Measurements from ENCODE around the gene NAP1L4.
"Not testable (repeated sequence)": the region's sequence is repeated elsewhere in the genome, so short reads cannot be mapped to it uniquely, and the experiment has no call there.

NAP1L4 gene

GRCh38 chr11:2958251-2958650 is 33.9 kb downstream of the NAP1L4 start:
- DNase-seq (ENCODE audit: low spot score): no peak

DNA sequence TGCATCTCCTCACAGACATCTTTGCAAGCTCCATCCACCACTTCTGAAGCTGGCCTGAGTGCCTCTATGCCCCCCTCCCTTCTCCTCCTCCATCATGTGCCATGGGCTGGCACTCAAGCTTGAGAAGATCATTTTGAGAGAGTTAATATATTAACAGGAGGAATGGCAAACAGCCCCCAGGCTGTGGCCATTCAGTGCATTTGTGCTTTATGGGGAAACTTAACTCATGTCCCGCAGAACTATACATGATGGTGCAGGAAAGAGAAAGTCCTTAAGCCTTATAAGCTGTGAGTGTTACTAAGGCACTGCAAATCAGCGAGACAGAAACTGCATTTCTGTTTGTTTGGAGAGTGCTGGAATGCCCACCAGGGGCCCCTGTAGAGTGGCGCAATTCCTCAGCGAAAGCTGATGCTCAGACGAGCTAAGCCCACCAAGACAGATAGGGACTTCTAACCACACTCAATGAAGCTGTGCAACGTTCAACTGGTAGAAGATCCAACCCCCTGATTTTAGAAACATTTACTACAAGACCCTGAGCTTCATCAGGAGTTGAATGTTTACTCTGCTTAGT is 36.1 kb downstream of the NAP1L4 start:
- DNase-seq (ENCODE audit: low spot score): no peak

- DNase-seq (ENCODE audit: low spot score): no peak
Observed at GRCh38 chr11:2954263-2954662, 37.9 kb downstream of the NAP1L4 start.

DNA sequence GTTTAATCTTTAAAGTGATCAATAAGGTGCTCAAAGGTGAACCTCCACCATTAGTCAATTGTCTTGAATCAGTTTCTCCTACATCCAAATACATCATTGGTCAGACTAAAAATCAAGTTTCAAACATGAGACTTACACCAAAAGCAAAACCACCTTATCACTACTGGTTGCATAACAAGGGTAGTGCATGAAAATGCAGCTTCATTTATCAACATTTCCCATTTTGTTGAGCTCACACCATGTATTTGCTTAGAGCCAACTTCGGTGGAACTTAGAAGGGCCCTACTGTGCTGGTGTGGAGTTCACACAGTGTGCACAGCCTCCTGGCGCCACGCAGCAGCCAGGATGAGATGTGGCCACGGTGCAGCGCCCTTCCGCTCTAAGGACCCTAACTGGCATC is 39.8 kb downstream of the NAP1L4 start:
- DNase-seq (ENCODE audit: low spot score): no peak

DNA sequence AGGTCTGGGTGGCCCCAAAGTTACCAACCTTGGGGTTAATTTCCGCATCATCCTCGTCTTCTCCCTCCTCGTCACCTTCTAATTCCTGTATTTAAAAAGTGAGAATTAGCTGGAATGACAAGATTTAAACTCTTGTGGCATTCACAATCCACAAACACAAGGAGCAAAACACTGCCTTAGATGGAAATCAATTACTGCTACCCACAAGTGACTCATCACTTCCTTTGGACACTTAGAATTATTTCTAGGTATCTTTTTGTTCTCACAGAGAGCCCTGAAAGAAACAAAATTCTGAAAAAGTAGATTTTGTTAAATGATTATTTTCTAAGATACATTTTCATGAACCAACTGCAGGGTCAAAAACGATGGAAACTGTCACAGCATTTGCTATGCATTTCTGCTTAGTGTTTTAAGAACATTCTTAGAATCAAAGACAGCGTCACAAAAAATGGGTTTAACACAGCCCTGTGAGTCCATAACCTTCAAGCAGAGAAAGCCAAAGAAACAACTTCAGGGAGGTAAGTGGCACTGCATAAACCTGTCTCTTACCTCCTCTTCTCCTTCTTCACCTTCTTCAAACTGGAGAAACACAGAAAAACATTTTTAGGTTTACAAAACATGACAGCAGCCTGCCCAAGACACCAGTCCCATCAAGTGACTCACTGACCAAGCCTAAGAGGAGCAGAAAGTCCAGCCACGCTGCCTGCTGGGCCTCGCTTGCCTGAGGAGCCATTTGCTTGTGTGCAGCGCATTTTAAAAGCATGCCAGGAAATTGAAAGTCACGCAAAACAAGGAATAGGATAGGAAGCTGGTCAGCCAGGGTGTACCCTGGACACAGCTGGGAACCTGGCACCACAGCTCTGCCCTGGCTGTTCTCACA is 40.7 kb downstream of the NAP1L4 start:
- DNase-seq (ENCODE audit: low spot score): no peak

GRCh38 chr11:2950825-2951224 is 41.3 kb downstream of the NAP1L4 start:
- no peak for DNase-seq (ENCODE audit: low spot score)

DNA sequence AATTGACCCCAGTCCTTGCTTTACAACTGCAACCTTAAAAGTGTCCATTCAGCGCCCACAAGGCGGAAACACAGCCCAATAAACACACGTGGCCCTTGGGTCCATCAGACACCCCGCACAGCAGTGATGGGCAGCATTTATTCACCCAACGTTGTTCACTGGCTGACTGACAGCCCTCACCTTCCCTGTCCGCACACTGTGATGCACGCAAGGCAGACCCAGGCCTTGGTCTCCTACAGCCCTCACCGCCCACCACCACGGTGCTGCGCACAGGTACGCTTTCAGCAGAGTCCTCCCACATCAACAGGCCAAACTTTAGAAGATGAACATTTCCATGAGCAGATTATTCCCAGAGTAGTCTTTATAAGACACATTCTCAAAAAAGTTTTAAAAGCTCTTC is 42.2 kb downstream of the NAP1L4 start:
- no peak for DNase-seq (ENCODE audit: low spot score)

DNA sequence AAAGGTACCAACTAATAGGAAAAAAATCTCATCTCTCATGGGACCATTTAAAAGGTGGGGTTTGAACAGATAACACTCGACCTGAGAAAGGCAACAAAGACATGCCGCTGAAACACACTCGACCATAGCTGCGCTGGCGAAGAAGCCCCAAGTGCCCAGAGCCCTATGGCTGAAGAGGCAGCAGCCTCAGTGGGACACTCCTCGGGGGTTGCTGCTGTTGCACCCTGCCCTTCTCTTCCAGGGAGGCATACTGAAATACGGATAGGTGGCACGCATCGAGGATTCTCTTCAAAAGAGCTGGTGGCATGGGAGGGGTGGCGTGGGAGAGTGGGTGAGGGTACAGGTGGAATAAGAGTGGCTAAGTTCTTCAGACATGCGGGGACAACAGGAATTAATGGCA is 44.4 kb downstream of the NAP1L4 start:
- DNase-seq (ENCODE audit: low spot score): no peak

DNA sequence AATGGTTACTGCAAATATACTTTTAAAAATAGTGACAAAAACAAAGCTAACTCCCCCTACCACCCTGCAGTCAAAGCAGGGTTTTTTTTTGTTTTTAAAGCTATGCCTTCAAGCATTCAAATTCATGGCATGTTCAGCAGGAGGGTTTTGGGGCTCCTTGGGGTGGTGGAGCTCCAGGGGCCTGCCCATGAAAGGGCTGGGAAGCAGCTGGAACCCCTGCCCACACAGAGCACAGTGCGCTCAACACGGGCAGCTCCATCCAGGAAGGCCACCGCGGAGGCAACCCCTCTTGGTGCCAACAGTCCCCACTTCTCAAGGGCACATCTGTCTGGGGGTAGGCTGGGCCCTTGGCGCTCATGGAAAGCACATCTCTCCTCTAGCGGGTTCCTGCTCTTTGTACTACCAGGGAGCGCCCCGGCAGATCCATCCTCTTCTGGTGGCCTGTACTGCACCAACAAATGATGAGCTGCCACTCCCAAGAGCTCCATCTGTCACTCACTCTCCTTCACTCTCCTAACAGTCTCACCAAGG is 46.3 kb downstream of the NAP1L4 start:
- no peak for DNase-seq (ENCODE audit: low spot score)

GRCh38 chr11:2945031-2945756 is 46.9 kb downstream of the NAP1L4 start:
- DNase-seq (ENCODE audit: low spot score): peak; percentile 93

DNA sequence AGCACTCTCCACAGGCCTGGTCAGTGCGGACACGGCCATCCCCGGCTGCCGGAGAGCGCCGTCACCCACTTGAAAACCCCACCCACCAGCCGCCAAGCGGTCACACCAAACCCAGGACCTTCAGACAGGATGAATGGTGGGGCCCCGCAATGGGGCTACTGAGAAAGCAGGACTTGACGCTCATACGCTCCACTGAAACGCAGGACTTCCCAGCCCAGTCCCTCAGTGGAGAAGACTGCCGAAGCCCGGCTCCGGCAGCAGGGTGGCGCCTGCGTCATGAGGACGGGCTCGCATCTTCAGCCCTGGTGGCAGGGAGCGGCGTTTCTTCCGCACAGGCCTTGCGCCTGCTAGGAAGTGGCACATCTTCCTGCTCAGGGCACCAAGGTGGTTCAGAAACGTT is 47.6 kb downstream of the NAP1L4 start:
- no peak for DNase-seq (ENCODE audit: low spot score)

- DNase-seq (ENCODE audit: low spot score): no peak
Observed at GRCh38 chr11:2943711-2944118, 48.4 kb downstream of the NAP1L4 start.

GRCh38 chr11:2942872-2943710 is 49.0 kb downstream of the NAP1L4 start:
- DNase-seq (ENCODE audit: low spot score): no peak

GRCh38 chr11:2942447-2942846 is 49.7 kb downstream of the NAP1L4 start:
- no peak for DNase-seq (ENCODE audit: low spot score)

GRCh38 chr11:2940921-2941821 is 51.0 kb downstream of the NAP1L4 start:
- DNase-seq (ENCODE audit: low spot score): no peak

DNA sequence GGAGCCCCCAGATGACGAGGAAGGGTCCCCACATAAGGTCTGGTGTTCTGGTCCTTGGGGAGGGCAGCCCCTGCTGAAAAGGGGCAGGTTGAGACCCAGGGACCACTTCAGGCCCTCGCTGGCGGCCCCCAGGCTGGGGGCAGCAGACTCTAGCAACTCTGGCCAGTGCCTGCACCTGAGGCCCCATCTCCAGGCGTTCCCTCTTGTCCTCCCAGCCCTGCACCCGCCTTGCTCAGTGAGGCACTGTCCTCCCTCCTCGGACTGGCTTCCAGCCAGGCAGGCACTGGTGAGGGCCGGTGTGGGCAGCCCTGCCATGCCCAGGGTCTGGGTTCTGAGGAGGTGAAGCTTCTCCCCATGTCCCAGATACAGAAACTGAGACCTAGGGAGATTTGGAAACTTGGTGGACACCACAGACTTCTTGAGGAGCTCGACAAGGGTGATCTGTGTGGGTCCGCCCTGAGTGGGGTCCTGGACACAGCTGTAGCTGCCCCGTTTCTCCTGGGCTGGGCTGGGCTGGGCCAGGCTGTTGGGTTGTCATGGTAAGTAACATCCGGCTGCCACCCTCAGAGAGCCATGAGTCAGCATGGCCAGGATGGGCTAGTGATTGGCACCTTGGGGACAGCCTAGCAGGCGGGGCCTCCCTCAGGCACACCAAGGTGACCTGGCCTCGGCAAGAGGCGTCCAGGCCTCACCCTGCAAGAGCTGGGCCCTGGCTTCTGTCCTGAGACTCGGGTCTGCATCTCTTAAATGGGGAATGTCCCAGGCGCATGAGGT is 51.8 kb downstream of the NAP1L4 start:
- DNase-seq (ENCODE audit: low spot score): no peak

DNA sequence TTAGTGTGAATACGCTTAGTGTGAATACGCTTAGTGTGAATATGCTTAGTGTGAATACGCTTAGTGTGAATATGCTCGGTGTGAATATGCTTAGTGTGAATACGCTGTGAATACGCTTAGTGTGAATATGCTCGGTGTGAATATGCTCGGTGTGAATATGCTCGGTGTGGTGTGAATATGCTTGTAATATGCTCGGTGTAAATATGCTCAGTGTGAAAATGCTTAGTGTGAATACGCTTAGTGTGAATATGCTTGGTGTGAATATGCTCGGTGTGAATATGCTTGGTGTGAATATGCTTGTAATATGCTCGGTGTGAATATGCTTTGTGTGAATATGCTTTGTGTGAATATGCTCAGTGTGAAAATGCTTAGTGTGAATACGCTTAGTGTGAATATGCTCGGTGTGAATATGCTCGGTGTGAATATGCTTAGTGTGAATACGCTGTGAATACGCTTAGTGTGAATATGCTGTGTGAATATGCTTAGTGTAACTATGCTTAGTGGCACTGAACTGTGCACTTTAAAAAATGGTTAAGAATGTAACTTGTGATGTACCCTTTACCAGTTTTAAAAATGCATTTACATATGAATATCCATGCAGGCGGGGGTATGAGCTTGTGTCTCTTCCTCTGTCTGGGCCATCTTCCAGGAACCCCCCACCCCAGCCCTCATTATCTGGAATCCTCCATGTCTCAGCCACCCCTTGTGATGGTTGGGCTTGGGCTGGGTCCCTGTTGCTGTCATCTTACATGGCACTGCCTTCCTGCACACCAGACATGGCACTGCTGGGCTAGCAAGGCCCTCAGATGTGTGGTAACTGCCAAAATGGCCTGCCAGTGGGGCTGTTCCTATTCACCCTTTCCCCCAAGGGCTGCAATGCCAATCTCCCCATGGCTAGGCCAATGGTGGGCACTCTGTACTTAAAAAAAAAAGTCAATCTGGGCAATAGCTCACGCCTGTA is 53.4 kb downstream of the NAP1L4 start:
- not testable (repeated sequence) for DNase-seq (ENCODE audit: low spot score)

DNA sequence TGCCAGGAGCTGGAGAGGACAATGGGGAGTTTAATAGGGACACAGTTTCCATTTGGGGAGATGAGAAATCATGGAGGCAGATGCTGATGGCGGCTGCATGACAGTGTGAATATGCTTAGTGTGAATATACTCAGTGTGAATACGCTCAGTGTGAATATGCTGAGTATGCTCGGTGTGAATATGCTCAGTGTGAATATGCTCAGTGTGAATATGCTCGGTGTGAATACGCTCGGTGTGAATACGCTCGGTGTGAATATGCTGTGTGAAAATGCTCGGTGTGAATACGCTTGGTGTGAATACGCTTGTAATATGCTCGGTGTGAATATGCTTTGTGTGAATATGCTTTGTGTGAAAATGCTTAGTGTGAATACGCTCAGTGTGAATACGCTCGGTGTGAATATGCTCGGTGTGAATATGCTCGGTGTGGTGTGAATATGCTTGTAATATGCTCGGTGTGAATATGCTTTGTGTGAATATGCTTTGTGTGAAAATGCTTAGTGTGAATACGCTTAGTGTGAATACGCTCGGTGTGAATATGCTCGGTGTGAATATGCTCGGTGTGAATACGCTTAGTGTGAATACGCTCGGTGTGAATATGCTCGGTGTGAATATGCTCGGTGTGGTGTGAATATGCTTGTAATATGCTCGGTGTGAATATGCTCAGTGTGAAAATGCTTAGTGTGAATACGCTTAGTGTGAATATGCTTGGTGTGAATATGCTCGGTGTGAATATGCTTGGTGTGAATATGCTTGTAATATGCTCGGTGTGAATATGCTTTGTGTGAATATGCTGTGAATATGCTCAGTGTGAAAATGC is 54.3 kb downstream of the NAP1L4 start:
- DNase-seq (ENCODE audit: low spot score): not testable (repeated sequence)
